ENCODE data around the gene WFS1. TPM values are rescaled to one million over a fixed set of nuclear protein-coding genes. Genes with fewer than 3 reads are reported as not detected.

Gene WFS1
- total RNA-seq, 1 experiment from 2014 or later = 57.1 TPM

DNA sequence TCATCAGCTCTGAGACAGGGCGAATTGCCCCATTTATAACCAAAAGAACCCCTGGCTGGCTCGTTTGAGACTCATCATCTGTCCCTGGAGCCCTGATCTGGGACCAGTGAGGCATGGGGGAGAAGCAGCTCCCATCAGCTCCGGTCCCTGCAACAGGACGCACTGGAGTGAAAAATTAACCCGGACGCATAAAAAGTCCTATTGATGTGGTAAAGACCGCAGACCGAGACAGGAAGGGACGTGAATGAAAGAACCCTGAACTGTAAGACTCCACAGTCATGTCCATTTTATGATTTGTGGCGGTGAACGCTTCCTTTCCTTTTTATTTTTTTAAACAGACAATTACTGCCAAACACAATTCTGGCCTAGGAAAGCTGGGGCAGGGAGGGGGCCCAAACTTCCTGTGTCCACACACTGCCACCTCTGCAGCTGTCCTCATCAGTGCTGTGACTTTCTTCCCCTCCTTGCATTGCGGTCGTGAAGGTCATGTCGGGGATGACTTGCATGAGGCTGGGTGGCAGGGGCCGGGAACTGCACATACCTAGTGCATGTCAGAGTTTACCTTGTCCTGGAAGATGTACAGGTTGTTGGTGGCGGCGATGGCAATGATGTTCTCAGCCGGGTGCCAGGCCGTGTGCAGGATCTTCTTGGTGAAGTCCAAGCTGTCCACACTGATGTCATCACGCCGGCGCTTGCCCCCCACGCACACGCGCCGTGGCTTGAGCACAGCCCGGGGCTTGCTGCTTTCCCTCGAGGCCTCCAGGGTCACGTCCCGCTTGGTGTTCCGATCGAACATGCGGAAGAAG lies 53.3 kb downstream of the WFS1 start:
- no peak for TF ChIP-seq EZH2 (IDR thresholded peaks at IDR 0.05; ENCODE audit: low read depth)
- TF ChIP-seq, protein P1, sequence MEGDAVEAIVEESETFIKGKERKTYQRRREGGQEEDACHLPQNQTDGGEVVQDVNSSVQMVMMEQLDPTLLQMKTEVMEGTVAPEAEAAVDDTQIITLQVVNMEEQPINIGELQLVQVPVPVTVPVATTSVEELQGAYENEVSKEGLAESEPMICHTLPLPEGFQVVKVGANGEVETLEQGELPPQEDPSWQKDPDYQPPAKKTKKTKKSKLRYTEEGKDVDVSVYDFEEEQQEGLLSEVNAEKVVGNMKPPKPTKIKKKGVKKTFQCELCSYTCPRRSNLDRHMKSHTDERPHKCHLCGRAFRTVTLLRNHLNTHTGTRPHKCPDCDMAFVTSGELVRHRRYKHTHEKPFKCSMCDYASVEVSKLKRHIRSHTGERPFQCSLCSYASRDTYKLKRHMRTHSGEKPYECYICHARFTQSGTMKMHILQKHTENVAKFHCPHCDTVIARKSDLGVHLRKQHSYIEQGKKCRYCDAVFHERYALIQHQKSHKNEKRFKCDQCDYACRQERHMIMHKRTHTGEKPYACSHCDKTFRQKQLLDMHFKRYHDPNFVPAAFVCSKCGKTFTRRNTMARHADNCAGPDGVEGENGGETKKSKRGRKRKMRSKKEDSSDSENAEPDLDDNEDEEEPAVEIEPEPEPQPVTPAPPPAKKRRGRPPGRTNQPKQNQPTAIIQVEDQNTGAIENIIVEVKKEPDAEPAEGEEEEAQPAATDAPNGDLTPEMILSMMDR (conservative IDR thresholded peaks at IDR 0.05) = no peak
- no peak for DNase-seq
- Histone ChIP-seq H2AFZ (no peak overlapping the region), H4K20me1 (ENCODE audit: insufficient read depth) (no peaks in the 10 kb centered on the region), H3K4me1 (replicated peaks; ENCODE audit: insufficient read depth) (0 out of 2 replicates have a peak, but pooled peaks cover 3% of the 10 kb centered on the region), H3K4me3 (no peak overlapping the region), H3F3A (ENCODE audit: insufficient read depth, low read depth) (no peaks in the 10 kb centered on the region), H3K79me2 (ENCODE audit: low read depth) (no peaks in the 10 kb centered on the region), H3K36me3 (ENCODE audit: low read depth) (no peaks in the 10 kb centered on the region), H3K27ac (no peak overlapping the region), H3K4me2 (no peak overlapping the region), H3K27me3 (ENCODE audit: insufficient read depth, low read depth) (no peaks in the 10 kb centered on the region), H3K9me3 (ENCODE audit: insufficient read depth, low read depth) (no peaks in the 10 kb centered on the region), H3K9me2 (ENCODE audit: insufficient read depth) (no peaks in the 10 kb centered on the region)
- POLR2A ChIA-PET (ENCODE audit: unreplicated experiment) = no interaction called here
- CTCF ChIA-PET = no interaction called here
- BruUV-seq (replicated peaks) = no TSS peak
- intact Hi-C loops (cut with micrococcal nuclease; ENCODE audit: unreplicated experiment) = no loop called here

DNA sequence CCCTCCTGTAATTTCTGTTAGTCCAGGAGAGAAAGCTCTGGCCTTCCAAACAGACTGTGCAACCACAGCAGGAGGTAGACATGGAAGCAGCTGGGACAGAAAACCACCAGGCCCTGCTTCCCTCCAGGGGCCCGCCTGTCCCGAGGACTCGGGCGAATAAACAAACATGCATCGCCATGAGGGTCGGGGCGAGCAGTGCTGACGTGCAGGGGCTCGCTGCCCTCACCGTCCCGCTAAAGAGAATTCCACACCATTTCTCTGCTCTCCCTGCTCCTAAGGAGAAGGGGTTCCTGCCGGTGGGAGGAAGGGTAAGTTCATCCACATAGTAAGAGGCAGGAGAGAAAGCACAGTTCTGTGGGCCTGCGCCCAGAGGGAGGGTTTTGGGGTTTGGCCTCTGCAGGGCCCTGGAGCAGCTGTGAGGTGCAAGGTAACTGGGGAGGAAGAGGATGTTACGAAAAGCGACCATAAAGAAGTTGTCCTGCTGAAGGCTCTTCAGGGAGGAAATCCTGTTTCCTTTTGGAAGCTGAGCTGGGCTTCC lies 54.9 kb downstream of the WFS1 start:
- no peaks in the 10 kb centered on the region for H3K36me3 ChIP-seq (ENCODE audit: low read depth)
- no peaks in the 10 kb centered on the region for H3F3A ChIP-seq (ENCODE audit: insufficient read depth, low read depth)
- ChIA-PET CTCF (interaction anchor here (0.6 kb wide), 1 partner anchor 299 kb away, joined by 13 read pairs; no protein-coding TSS in a partner anchor), POLR2A (ENCODE audit: unreplicated experiment) (interaction anchor here (0.6 kb wide), 1 partner anchor 737 kb away, joined by 3 read pairs; no protein-coding TSS in a partner anchor)
- 0 out of 2 replicates have a peak, but pooled peaks cover 3% of the 10 kb centered on the region for H3K4me1 ChIP-seq (replicated peaks; ENCODE audit: insufficient read depth)
- H4K20me1 ChIP-seq (ENCODE audit: insufficient read depth) = no peaks in the 10 kb centered on the region
- H3K9me3 ChIP-seq (ENCODE audit: insufficient read depth, low read depth) = no peaks in the 10 kb centered on the region
- TF ChIP-seq, protein P1 (conservative IDR thresholded peaks at IDR 0.05) = no peak
- TF ChIP-seq EZH2 (IDR thresholded peaks at IDR 0.05; ENCODE audit: low read depth) = no peak
- no peaks in the 10 kb centered on the region for H3K79me2 ChIP-seq (ENCODE audit: low read depth)
- no peak overlapping the region for H2AFZ ChIP-seq
- no peaks in the 10 kb centered on the region for H3K9me2 ChIP-seq (ENCODE audit: insufficient read depth)
- no TSS peak for BruUV-seq (replicated peaks)
- H3K27ac ChIP-seq = no peak overlapping the region
- DNase-seq = no peak
- intact Hi-C loops (cut with micrococcal nuclease; ENCODE audit: unreplicated experiment) = no loop called here
- no peak overlapping the region for H3K4me3 ChIP-seq
- H3K27me3 ChIP-seq (ENCODE audit: insufficient read depth, low read depth) = no peaks in the 10 kb centered on the region
- H3K4me2 ChIP-seq = no peak overlapping the region

DNA sequence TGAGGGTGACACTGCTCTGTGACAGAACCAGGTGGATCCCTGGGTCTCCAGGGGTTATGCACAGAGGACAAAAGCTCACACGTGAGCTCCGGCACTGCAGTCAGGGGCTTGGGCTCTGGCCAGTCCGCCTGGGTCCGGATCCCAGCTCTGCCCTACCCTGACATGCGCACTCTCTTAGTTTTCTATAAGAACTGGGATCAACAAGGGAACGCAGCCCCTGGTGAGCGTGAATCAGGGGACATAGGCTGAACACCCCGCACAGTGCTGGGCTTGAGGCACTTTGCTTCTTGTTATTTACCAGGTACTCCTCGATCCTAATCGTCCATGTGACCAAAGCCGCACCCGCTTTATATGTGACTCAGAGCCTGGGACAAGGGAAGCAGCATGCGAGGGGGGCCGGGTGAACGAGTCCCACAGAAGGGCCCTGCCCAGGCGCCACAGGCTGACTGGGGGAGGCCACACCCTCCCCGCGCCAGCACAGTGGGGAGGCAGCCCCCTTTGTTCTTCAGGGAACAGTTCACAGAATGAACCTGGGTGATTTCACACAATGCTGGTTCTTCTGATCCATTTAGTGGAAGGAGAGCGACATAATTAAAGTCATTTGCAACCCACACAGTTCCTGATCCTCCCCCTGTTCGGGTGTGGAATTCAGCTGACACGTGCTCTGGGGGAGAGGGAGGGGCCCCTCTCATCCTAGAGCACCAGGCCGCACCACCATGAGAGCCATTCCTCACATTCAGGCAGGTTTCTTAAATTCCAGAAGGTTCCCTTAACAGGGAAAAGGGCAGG lies 55.5 kb downstream of the WFS1 start:
- Histone ChIP-seq H3F3A (ENCODE audit: insufficient read depth, low read depth) (no peaks in the 10 kb centered on the region), H3K9me3 (ENCODE audit: insufficient read depth, low read depth) (no peaks in the 10 kb centered on the region), H4K20me1 (ENCODE audit: insufficient read depth) (no peaks in the 10 kb centered on the region), H2AFZ (no peak overlapping the region), H3K27ac (no peak overlapping the region), H3K4me1 (replicated peaks; ENCODE audit: insufficient read depth) (0 out of 2 replicates have a peak, but pooled peaks cover 3% of the 10 kb centered on the region), H3K79me2 (ENCODE audit: low read depth) (no peaks in the 10 kb centered on the region), H3K4me2 (no peak overlapping the region), H3K4me3 (no peak overlapping the region), H3K36me3 (ENCODE audit: low read depth) (no peaks in the 10 kb centered on the region), H3K27me3 (ENCODE audit: insufficient read depth, low read depth) (no peaks in the 10 kb centered on the region), H3K9me2 (ENCODE audit: insufficient read depth) (no peaks in the 10 kb centered on the region)
- ChIA-PET CTCF (interaction anchor here (0.6 kb wide), 1 partner anchor 299 kb away, joined by 13 read pairs; no protein-coding TSS in a partner anchor), POLR2A (ENCODE audit: unreplicated experiment) (interaction anchor here (0.6 kb wide), 1 partner anchor 736 kb away, joined by 3 read pairs; no protein-coding TSS in a partner anchor)
- DNase-seq = peak in 1 of 2 experiments; percentile 71
- TF ChIP-seq EZH2 (IDR thresholded peaks at IDR 0.05; ENCODE audit: low read depth) = no peak
- TF ChIP-seq, protein P1 (conservative IDR thresholded peaks at IDR 0.05) = no peak
- BruUV-seq (replicated peaks) = no TSS peak
- intact Hi-C loops (cut with micrococcal nuclease; ENCODE audit: unreplicated experiment) = no loop called here
